ENCODE measurements around the gene FXYD7.

Gene FXYD7

DNA sequence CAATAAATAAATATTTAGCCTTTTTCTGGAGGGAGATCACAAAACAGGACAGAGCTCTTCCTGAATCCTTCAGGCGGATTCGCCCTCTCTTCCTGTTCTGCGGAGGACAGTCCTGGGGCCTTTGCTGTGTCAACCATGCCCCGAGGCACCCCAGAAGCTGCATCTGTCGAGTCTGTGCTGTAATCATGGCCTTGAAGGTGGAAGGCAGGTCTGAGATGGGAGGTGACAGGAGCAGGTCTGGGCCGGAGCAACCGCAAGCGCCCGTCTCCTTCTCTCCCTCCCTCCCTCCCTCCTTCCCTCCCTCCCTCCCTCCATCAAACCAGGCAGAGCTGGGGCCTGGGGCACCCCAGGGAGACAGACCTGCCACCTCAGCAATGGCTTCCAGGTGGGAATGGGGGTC is 32.1 kb upstream of the FXYD7 start:
- no peak for DNase-seq (ENCODE audit: low spot score)

DNA sequence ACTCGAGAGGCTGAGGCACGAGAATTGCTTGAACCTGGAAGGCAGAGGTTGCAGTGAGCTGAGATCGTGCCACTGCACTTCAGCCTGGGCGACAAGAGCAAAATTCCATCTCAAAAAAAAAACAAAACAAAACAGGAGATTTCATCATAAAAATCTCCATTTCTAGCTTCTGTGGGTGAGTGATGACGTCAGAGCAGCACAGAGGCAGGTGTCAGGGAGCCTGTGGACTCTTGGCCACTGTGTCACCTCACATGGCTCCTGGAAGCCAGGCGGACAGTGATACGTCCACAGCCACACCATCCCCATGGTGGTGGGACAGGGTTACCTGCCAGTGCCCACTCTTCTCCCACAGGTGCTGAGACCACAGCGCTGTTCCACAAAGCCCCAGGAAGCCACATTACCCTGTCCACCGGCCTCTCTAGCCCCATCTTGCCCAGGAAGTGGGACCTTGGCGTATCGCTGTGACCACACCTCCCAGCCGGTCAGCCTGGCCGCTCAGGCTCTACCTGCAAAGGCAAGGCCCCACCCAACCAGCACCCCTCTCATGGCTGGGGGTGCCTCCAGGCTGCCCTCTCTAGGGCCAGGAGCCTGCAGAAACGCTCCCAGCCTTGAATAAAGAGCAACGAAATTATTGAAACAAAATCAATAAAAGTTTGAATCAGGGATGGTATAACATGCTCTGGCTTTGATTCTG is 29.9 kb upstream of the FXYD7 start:
- DNase-seq (ENCODE audit: low spot score), result no peak

GRCh38 chr19:35114353-35115176 is 28.5 kb upstream of the FXYD7 start:
- peak; percentile 89 for DNase-seq (ENCODE audit: low spot score)

- peak; percentile 95 for DNase-seq (ENCODE audit: low spot score)
Observed at GRCh38 chr19:35115177-35115951, 27.7 kb upstream of the FXYD7 start, which contains the start of gene FXYD3. Gene FXYD3 (plus strand): TSS chr19:35115823. CDS start chr19:35119377, 3,554 bp downstream.

DNA sequence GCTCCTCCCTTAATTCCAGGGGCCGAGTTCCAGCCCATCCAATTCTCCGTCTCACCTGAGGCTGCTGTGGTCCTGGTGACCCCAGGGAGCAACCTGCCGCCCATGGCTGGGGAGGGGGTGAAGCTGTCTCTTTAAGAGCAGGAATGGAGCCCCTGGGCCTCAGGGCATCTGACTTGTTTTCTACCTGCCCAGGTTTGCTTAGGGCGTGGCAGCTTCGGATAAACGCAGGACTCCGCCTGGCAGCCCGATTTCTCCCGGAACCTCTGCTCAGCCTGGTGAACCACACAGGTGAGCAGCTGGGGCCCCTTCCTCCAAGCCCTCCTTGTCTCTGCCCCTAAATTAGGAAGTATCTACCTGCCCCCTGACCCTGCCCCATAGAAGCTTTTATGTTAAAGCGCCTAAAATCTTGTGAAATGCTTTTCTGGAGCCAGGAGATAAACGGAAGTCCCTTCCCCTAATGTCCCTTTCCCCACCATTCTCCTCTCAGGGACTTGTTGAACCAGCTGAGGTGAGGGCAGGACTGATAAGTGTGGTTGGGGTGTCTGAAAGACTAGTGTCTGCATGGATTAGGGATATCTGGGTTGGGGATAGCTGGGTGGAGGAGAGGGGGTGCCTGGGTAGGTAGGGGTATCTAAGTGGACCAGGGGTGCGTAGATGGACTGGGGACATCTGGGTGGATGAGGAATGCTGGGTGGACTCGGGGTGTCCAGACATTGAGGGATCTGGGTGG is 26.8 kb upstream of the FXYD7 start:
- no peak for DNase-seq (ENCODE audit: low spot score)

DNA sequence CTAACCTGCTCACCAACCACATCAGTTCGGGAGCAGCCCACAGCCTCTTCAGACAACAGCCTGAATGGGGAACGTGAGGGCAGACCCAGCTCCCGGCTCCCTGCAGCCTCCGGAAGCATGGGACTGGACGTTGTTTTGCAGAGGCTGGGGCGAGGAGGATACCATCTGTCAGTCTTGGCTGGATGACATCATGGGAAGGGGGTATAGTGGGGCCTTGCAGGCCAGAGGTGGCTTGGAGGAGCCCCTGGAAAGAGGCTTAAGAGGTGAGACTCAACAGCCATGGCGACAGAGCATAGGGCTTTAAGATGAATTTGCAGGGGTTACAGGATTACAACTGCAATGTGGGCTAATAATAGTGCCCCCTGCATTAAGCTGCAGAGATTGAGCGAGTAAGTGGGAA is 25.9 kb upstream of the FXYD7 start:
- DNase-seq (ENCODE audit: low spot score), result no peak

GRCh38 chr19:35117799-35118198 is 25.3 kb upstream of the FXYD7 start:
- DNase-seq (ENCODE audit: low spot score), result no peak

DNA sequence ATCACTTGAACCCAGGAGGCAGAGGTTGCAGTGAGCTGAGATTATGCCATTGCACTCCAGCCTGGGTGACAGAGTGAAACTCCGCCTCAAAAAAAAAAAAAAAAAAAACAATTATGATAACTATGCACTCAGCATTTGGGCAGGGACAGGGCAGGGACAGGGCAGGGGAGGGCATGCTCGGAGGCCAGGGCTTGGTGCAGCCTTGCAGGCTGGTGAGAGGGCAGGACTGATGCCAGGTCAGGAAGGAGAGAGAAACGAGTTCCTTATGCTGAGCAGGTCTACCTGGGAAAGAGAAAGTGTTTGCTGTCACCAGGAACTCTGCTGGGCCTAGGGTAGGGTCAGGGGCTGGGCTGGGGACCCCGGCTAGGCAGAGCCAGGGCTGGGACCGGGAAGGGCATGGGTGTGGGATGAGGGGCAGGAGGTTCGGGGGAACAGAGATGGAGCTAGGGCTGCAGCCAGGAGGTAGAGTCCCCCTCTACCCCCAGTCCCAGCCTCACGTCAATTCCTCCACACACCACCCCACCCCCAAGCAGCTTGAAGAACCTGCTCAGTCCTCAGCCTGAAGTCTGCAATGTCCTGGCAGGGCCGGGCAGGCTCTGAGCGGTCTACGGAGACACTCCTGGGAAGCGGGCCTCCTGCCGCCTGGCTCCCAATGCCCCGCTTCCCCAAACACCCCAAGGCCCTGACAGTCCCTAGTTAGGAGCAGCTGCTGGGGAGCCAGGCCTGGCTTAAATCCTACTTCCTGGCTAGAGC is 24.6 kb upstream of the FXYD7 start:
- DNase-seq (ENCODE audit: low spot score), result no peak

GRCh38 chr19:35119091-35119490 is 24.0 kb upstream of the FXYD7 start:
- DNase-seq (ENCODE audit: low spot score), result no peak

DNA sequence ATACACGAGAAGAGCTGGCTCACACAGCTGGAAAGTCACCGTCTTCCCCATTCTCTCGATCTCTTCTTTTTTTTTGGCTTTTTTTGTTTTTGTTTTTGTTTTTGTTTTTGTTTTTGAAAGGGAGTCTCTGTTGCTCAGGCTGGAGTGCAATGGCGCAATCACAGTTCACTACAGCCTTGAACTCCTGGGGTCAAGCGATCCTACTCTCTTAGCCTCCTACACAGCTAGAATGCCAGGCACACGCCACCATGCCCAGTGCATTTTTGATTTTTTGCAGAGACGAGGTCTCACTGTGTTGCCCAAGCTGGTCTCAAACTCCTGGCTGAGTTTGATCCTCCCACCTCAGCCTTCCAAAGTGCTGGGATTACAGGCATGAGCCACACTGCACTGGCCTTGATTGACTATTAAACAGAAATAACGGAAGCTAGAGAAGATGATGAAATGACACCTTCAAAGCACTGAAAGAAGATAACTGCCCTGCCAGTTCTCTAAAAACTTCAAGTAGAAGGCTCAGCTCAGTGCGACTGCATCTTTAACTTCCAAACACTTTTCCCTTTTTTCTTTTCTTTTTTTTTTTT is 23.4 kb upstream of the FXYD7 start:
- DNase-seq (ENCODE audit: low spot score), result no peak

DNA sequence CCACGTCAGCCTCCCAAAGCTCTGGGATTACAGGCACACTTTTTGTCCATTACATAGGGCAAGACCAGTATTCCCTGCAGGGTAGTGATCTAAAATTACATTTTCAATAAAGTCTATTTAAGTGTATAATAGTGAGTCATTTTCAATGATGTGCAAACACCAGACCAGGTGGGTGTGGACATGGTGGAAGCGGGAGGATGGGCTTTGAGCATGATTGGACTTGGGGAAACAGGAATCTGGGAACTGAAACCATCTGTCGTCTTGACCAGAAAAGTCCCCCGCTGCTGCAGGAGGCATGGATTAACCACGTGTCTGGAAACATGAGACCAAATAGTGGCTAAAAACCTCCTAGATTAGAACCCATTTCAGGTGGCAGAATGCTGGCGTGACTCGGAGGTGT is 22.6 kb upstream of the FXYD7 start:
- DNase-seq (ENCODE audit: low spot score), result peak; percentile 73

DNA sequence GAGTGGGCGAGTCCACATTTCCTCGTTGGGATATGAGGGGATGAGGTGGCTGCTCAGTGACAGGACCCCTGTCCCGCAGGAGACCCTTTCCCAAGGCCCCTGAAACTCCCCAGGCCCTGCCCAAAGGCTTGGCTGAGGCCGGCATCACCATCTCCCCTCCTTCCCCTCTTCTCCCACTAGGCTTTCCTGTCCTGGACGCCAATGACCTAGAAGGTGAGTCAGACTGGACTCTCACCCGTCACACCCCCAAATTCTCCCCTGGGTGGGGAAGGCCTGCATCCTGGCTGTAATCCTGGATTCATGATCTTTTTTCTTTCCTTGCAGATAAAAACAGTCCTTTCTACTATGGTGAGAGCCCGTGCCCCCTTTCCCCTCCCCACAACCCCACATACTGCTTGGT is 22.2 kb upstream of the FXYD7 start:
- DNase-seq (ENCODE audit: low spot score), result no peak

DNA sequence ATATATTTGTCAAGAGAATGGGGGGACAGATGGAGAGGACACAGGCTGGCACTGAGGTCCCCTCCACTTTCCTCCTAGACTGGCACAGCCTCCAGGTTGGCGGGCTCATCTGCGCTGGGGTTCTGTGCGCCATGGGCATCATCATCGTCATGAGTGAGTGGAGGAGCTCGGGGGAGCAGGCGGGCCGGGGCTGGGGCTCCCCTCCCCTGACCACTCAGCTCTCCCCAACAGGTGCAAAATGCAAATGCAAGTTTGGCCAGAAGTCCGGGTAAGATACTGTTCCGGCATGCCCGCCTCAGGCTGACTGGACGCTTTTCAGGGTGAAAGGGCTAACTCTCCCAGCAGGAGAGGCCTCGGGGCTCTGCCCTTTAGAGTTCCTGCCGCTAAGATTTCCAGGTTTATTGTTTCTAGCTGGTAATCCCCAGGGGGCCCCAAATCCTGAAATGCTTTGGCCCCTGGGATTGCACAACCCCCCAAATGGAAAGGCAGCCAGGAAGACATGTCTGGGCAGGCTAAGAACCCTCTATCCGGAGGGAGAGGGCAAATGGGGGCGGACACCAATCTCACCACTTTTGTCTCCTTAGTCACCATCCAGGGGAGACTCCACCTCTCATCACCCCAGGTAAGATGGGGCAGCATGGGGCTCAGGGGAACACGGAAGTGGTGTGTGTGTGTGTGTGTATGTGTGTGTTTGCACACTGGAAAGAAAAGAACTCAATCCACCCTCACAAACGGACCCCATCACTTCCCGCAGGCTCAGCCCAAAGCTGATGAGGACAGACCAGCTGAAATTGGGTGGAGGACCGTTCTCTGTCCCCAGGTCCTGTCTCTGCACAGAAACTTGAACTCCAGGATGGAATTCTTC is 20.1 kb upstream of the FXYD7 start:
- no peak for DNase-seq (ENCODE audit: low spot score)

GRCh38 chr19:35123573-35123972 is 19.5 kb upstream of the FXYD7 start:
- DNase-seq (ENCODE audit: low spot score), result peak; percentile 60

DNA sequence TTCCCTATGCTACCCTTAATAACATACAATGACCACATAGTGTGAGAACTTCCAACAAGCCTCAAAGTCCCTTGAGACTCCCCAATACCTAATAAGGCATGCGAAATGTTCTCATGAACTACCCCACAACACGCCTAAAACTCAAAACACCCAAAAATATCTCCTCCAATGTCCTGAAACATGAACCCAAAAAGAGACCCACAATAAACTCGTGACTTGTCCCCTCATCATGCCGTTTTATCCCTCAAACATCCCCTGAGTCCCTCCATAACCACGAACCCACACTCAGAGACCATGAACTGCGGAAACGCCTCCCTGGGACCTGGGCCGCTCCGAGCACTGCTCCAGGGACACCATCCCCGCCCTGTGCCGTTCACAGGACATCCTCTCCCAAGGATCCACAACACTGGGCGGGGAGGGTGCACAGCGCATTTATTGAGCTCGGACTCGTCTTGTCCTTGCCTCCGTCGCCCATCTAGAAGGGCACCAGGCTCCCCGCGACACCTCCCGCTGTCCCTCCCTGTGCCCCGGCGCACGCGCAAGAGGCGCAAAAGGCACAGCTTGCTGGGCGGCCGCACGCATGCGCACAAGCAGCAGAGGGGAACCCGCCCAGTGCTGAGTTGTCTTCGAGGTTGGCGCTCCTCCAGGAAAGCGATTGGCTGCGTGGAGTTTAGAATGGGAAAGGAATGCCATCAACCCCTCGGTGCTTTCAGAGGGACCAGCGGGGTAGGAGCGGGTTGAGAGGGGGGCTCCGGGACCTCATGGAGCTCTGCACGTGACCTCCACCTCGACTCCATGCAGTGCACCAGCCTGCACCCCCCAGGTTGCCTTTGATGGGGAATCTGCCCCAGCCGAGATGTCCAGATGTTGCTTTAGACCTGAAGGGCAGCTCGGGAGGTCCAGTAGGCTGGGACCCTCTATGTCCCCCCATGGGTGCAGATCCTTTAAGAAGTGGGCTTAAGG is 18.7 kb upstream of the FXYD7 start:
- DNase-seq (ENCODE audit: low spot score), result peak; percentile 97

- no peak for DNase-seq (ENCODE audit: low spot score)
Observed at GRCh38 chr19:35125270-35125717, 17.8 kb upstream of the FXYD7 start.

GRCh38 chr19:35125749-35126623 is 17.1 kb upstream of the FXYD7 start:
- DNase-seq (ENCODE audit: low spot score), result no peak

- DNase-seq (ENCODE audit: low spot score), result peak; percentile 69
Observed at GRCh38 chr19:35126624-35126959, 16.5 kb upstream of the FXYD7 start.

Data from pons (tissue), 1 donor.